ENCODE results near the gene TECPR2. TPM values are rescaled to one million over a fixed set of nuclear protein-coding genes. Genes with fewer than 3 reads are reported as not detected.

Gene TECPR2
- total and polyA plus RNA-seq, 2 of the 13 experiments (the other 11 are each of a cell fraction or from before 2014, with no cell fraction given) = 3.5 to 5.7 TPM

DNA sequence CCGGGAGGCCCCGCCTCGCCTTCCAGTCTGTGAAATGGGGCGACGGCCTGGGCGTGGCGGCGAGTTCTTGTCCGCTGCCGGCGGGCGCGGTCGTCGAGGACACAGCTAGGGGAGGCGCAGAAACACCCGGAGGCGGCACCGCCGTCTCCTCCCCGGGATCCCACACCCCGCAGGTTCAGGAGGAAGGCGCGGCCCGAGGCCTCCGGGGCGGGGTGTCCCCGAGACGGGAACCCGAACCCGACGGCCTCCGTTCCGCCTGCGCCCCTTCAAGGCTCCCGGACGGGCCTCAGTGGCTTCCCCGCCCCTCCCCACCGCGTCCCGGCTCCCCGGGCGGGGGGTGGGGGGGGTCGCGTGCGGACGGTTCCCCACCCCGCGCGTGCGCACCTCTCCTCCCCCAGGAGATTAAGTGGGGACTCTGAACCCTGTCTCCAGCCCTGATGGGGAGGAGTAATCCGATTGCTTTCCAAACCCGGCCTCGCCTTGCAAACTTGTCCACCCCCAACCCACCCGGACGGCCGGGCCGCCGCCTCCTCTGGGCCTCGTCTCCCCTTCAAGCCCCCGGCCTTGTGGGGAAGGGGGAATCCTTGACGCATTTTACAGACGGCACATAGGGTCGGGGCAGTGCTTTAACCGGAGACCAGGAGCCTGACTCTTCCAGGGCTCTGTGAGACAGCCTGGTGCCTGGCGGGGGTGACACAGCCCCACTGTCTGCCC is 182.2 kb downstream of the TECPR2 start:
- Histone ChIP-seq H3K79me2 (ENCODE audit: insufficient read depth, low read length) (peaks cover 17% of the 10 kb centered on the region), H3K9me3 (ENCODE audit: low read length) (no peaks in the 10 kb centered on the region), H2AFZ (ENCODE audit: low read length) (no peak overlapping the region), H3K27ac (ENCODE audit: extremely low read length, insufficient read depth, low read length) (peak overlapping the region; percentile 93), H3K27me3 (ENCODE audit: control insufficient read depth in 1 of 2, insufficient read depth in 2 of 2, low read length in 2 of 2) (no peaks in the 10 kb centered on the region; a peak in 1 of 5 replicates), H4K20me1 (ENCODE audit: insufficient read depth, low read length) (no peaks in the 10 kb centered on the region), H3K4me2 (ENCODE audit: low read depth, low read length) (peak overlapping the region; percentile 87), H3K9ac (ENCODE audit: insufficient read depth, low read depth, low read length) (peak overlapping the region; percentile 89), H3K36me3 (replicated peaks in 1 of 2; ENCODE audit: control insufficient read depth in 1 of 2, insufficient read depth in 2 of 2, low read length in 2 of 2) (no peaks in the 10 kb centered on the region), H3K4me1 (ENCODE audit: insufficient read depth, low read length) (peaks cover 67% of the 10 kb centered on the region), H3K4me3 (replicated peaks in 1 of 3; ENCODE audit: insufficient read depth in 1 of 3, low read depth in 2 of 3, low read length in 3 of 3) (peak overlapping the region; percentile 67 to 92 (median 82))
- in situ Hi-C loops (cut with HindIII; ENCODE audit: extremely low pct_ligation_motif_present, low pct_unique_long_range_greater_than_20kb) (loop anchor here (5.0 kb wide), 1 partner anchor 47 kb away; the partner anchor contains the start of gene RCOR1), intact Hi-C loops (cut with micrococcal nuclease; ENCODE audit: unreplicated experiment) (loop anchor here (2.0 kb wide), 1 partner anchor 48 kb away; the partner anchor contains the start of gene RCOR1)
- no TSS peak for BruUV-seq (replicated peaks)
- ATAC-seq (peak; percentile 60), FAIRE-seq (peak; percentile 77), DNase-seq (ENCODE audit: low spot score) (peak; percentile 82)
- ChIA-PET POLR2A (interaction anchor here (0.6 to 1.9 kb wide), 10 partner anchors 9 to 139 kb away, joined by 3 to 12 read pairs (median 4); no protein-coding TSS in a partner anchor), CTCF (ENCODE audit: low intra/inter-chr PET ratio, low total read pairs) (no interaction called here)
- WGBS (ENCODE audit: low lambda C conversion rate) = 0% methylated on average over 8 of the region's 66 CpGs
- TF ChIP-seq SMARCE1 (IDR thresholded peaks at IDR 0.05; ENCODE audit: borderline replicate concordance) = no peak
- TF ChIP-seq ATF7-NPFF (CRISPR knock-in tag; IDR thresholded peaks at IDR 0.05; ENCODE audit: low read depth) = no peak
- TF ChIP-seq PHF5A (CRISPR knock-in tag; IDR thresholded peaks at IDR 0.05; ENCODE audit: low read depth, unreplicated experiment) = no peak
- TF ChIP-seq ZNF772 (CRISPR knock-in tag; IDR thresholded peaks at IDR 0.05) = no peak
- TF ChIP-seq, protein P1, sequence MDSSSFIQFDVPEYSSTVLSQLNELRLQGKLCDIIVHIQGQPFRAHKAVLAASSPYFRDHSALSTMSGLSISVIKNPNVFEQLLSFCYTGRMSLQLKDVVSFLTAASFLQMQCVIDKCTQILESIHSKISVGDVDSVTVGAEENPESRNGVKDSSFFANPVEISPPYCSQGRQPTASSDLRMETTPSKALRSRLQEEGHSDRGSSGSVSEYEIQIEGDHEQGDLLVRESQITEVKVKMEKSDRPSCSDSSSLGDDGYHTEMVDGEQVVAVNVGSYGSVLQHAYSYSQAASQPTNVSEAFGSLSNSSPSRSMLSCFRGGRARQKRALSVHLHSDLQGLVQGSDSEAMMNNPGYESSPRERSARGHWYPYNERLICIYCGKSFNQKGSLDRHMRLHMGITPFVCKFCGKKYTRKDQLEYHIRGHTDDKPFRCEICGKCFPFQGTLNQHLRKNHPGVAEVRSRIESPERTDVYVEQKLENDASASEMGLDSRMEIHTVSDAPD (CRISPR knock-in tag; IDR thresholded peaks at IDR 0.05) = no peak
- TF ChIP-seq, protein P2, sequence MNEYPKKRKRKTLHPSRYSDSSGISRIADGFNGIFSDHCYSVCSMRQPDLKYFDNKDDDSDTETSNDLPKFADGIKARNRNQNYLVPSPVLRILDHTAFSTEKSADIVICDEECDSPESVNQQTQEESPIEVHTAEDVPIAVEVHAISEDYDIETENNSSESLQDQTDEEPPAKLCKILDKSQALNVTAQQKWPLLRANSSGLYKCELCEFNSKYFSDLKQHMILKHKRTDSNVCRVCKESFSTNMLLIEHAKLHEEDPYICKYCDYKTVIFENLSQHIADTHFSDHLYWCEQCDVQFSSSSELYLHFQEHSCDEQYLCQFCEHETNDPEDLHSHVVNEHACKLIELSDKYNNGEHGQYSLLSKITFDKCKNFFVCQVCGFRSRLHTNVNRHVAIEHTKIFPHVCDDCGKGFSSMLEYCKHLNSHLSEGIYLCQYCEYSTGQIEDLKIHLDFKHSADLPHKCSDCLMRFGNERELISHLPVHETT (CRISPR knock-in tag; conservative IDR thresholded peaks at IDR 0.05) = 0 out of 2 replicates have a peak, but pooled peaks have one; percentile 21
- no peak; the same call in 1 of the 2 replicates for TF ChIP-seq ZNF567 (CRISPR knock-in tag; IDR thresholded peaks at IDR 0.05; ENCODE audit: borderline replicate concordance)
- TF ChIP-seq SALL2 (CRISPR knock-in tag; IDR thresholded peaks at IDR 0.05) = no peak; the same call in 1 of the 2 replicates
- TF ChIP-seq ZNF501 (CRISPR knock-in tag; IDR thresholded peaks at IDR 0.05) = peak; percentile 58; the same call in 1 of the 2 replicates
- no peak for TF ChIP-seq IRF2 (CRISPR knock-in tag; IDR thresholded peaks at IDR 0.05)
- TF ChIP-seq SP140L (CRISPR knock-in tag; IDR thresholded peaks at IDR 0.05; ENCODE audit: borderline replicate concordance) = no peak
- 0 out of 3 replicates have a peak, but pooled peaks have one; percentile 20 for TF ChIP-seq MXI1 (IDR thresholded peaks at IDR 0.05; ENCODE audit: borderline replicate concordance, low read depth, low read length)
- TF ChIP-seq, protein P3, sequence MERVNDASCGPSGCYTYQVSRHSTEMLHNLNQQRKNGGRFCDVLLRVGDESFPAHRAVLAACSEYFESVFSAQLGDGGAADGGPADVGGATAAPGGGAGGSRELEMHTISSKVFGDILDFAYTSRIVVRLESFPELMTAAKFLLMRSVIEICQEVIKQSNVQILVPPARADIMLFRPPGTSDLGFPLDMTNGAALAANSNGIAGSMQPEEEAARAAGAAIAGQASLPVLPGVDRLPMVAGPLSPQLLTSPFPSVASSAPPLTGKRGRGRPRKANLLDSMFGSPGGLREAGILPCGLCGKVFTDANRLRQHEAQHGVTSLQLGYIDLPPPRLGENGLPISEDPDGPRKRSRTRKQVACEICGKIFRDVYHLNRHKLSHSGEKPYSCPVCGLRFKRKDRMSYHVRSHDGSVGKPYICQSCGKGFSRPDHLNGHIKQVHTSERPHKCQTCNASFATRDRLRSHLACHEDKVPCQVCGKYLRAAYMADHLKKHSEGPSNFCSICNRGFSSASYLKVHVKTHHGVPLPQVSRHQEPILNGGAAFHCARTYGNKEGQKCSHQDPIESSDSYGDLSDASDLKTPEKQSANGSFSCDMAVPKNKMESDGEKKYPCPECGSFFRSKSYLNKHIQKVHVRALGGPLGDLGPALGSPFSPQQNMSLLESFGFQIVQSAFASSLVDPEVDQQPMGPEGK (CRISPR knock-in tag; IDR thresholded peaks at IDR 0.05) = peak; percentile 99
- TF ChIP-seq ZBTB21 (CRISPR knock-in tag; IDR thresholded peaks at IDR 0.05) = no peak
- no peak for TF ChIP-seq BCL6 (CRISPR knock-in tag; IDR thresholded peaks at IDR 0.05)
- TF ChIP-seq, protein P4, sequence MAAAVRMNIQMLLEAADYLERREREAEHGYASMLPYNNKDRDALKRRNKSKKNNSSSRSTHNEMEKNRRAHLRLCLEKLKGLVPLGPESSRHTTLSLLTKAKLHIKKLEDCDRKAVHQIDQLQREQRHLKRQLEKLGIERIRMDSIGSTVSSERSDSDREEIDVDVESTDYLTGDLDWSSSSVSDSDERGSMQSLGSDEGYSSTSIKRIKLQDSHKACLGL (CRISPR knock-in tag; IDR thresholded peaks at IDR 0.05) = peak; percentile 65; the same call in 1 of the 2 replicates
- TF ChIP-seq ZNF274 (CRISPR knock-in tag; IDR thresholded peaks at IDR 0.05) = peak; percentile 13; the same call in 1 of the 2 replicates
- TF ChIP-seq ASH2L (IDR thresholded peaks at IDR 0.05; ENCODE audit: insufficient read length, low read depth, low read length) = peak; percentile 20
- TF ChIP-seq ETV5 (CRISPR knock-in tag; IDR thresholded peaks at IDR 0.05; ENCODE audit: borderline replicate concordance) = no peak
